ENCODE measurements around the gene HNRNPA0.

- TF ChIP-seq EZH2 (IDR thresholded peaks at IDR 0.05), result no peak
- TF ChIP-seq POLR2AphosphoS5 (IDR thresholded peaks at IDR 0.05; ENCODE audit: borderline replicate concordance, low read depth, low read length), result no peak
- no peak for TF ChIP-seq FOXP2 (optimal IDR thresholded peaks at IDR 0.05; ENCODE audit: control extremely low read depth, extremely low read length, insufficient read depth)
Measured at GRCh38 chr5:137782984-137783536, 28.9 kb upstream of the HNRNPA0 start.

All from SK-N-MC (cell line).